Neural progenitor cell (in vitro differentiated cells): ENCODE data around the gene UBE2K.

Source experiments
- CTCF ChIP-seq: fragments of 200-600 bp; sonication (generic); IDR thresholded peaks from 2 replicates; pipeline ENCODE4 v1.5.1; 2017; ENCODE audit warnings: antibody characterized with exemption, mild to moderate bottlenecking
- EZH2 ChIP-seq: fragments of 200-600 bp; sonication (generic); IDR thresholded peaks from 2 replicates; pipeline ENCODE4 v1.6.1; 2017; ENCODE audit warnings: antibody characterized with exemption, mild to moderate bottlenecking, moderate library complexity

GRCh38 chr4:39741401-39741800 is 43.5 kb downstream of the UBE2K start:
- TF ChIP-seq CTCF (no peak), EZH2 (no peak)
